ENCODE measurements around the gene ETFA.

DNA sequence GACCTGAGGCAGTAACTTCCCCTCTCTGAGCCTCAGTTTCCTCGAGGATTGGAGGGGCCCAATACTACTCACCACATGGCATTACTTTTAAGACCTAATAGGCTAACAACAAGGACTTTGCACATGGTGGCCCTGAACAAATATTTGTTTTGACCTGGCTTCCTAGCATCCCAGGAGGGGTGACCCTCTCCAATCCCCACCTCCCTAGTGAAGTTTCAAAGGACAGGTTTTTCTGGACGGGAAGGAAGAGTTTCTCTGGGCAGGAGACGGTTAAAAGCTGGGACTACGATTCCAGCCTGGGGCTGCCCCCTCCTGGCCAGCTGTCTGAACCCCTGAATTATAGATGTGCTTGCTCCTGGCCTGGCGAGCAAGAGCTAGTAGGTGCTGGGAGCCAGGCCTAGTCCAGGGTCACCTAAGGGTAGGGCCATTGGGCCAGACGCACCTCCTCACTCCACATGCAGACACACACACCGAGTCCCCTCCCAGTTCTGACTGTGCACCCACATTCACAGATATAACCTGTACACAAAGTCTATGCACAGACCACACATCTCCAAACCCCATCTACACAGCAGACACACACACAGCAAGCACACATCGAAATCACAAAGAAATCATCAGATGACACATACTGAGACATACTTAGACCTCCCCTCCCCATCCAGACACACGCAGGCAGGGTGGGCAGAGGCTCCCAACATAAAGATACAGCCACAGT, 22.6 kb upstream of the ETFA start:
- TF ChIP-seq MYC (IDR thresholded peaks at IDR 0.05; ENCODE audit: borderline replicate concordance, low read length) (no peak), FOSB (CRISPR knock-in tag; IDR thresholded peaks at IDR 0.05) (no peak), RFX5 (IDR thresholded peaks at IDR 0.05) (no peak), POLR2A (IDR thresholded peaks at IDR 0.05; ENCODE audit: low read length) (no peak), KDM5A (IDR thresholded peaks at IDR 0.05) (no peak), RNF2 (IDR thresholded peaks at IDR 0.05; ENCODE audit: borderline replicate concordance, low read depth) (no peak), EP300 (IDR thresholded peaks at IDR 0.05) (no peak)
- TF ChIP-seq, protein P1, sequence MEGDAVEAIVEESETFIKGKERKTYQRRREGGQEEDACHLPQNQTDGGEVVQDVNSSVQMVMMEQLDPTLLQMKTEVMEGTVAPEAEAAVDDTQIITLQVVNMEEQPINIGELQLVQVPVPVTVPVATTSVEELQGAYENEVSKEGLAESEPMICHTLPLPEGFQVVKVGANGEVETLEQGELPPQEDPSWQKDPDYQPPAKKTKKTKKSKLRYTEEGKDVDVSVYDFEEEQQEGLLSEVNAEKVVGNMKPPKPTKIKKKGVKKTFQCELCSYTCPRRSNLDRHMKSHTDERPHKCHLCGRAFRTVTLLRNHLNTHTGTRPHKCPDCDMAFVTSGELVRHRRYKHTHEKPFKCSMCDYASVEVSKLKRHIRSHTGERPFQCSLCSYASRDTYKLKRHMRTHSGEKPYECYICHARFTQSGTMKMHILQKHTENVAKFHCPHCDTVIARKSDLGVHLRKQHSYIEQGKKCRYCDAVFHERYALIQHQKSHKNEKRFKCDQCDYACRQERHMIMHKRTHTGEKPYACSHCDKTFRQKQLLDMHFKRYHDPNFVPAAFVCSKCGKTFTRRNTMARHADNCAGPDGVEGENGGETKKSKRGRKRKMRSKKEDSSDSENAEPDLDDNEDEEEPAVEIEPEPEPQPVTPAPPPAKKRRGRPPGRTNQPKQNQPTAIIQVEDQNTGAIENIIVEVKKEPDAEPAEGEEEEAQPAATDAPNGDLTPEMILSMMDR (IDR thresholded peaks at IDR 0.05): peak; percentile 70
- TF ChIP-seq, protein P2, sequence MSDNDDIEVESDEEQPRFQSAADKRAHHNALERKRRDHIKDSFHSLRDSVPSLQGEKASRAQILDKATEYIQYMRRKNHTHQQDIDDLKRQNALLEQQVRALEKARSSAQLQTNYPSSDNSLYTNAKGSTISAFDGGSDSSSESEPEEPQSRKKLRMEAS (IDR thresholded peaks at IDR 0.05): no peak
- TF ChIP-seq, protein P3, sequence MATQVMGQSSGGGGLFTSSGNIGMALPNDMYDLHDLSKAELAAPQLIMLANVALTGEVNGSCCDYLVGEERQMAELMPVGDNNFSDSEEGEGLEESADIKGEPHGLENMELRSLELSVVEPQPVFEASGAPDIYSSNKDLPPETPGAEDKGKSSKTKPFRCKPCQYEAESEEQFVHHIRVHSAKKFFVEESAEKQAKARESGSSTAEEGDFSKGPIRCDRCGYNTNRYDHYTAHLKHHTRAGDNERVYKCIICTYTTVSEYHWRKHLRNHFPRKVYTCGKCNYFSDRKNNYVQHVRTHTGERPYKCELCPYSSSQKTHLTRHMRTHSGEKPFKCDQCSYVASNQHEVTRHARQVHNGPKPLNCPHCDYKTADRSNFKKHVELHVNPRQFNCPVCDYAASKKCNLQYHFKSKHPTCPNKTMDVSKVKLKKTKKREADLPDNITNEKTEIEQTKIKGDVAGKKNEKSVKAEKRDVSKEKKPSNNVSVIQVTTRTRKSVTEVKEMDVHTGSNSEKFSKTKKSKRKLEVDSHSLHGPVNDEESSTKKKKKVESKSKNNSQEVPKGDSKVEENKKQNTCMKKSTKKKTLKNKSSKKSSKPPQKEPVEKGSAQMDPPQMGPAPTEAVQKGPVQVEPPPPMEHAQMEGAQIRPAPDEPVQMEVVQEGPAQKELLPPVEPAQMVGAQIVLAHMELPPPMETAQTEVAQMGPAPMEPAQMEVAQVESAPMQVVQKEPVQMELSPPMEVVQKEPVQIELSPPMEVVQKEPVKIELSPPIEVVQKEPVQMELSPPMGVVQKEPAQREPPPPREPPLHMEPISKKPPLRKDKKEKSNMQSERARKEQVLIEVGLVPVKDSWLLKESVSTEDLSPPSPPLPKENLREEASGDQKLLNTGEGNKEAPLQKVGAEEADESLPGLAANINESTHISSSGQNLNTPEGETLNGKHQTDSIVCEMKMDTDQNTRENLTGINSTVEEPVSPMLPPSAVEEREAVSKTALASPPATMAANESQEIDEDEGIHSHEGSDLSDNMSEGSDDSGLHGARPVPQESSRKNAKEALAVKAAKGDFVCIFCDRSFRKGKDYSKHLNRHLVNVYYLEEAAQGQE (IDR thresholded peaks at IDR 0.05): no peak

Measured in A549 (cell line).